Upper lobe of left lung (tissue), 6 donors: ENCODE results near the gene KCTD7. TPM values are rescaled to one million over a fixed set of nuclear protein-coding genes. Genes with fewer than 3 reads are reported as not detected.

Experiments
- ATAC-seq, 2 donors: fragments of 200-7000 bp; cut with Tn5 transposase; one replicate each; pipeline ENCODE4 v1.9.1; 2022; ENCODE audit warnings: mild to moderate bottlenecking in 2 of 2, moderate library complexity in 2 of 2; ENCODE audit not compliant: low FRiP score in 2 of 2
- DNase-seq, 2 donors: peaks; one replicate each; pipeline ENCODE4 v3.0.0-alpha.2; 2019 to 2020
- H3K27ac ChIP-seq, 4 donors: fragments of 200-600 bp; sonication (generic); one replicate each; pipeline ENCODE4 v1.5.1; 2016 to 2019
- H3K27me3 ChIP-seq, 4 donors: fragments of 200-600 bp; sonication (generic); one replicate each; pipeline ENCODE4 v1.5.1; 2017 to 2019
- H3K36me3 ChIP-seq, 4 donors: fragments of 200-600 bp; sonication (generic); one replicate each; pipeline ENCODE4 v1.5.1; 2016 to 2019
- H3K4me1 ChIP-seq, 4 donors: fragments of 200-600 bp; sonication (generic); one replicate each; pipeline ENCODE4 v1.5.1; 2018 to 2019
- H3K4me3 ChIP-seq, 4 donors: fragments of 200-600 bp; sonication (generic); one replicate each; pipeline ENCODE4 v1.5.1; 2017 to 2019; ENCODE audit warnings: mild to moderate bottlenecking in 2 of 4, moderate library complexity in 1 of 4
- H3K9me3 ChIP-seq, 4 donors: fragments of 200-600 bp; sonication (generic); one replicate each; pipeline ENCODE4 v1.5.1; 2018 to 2019
- CTCF ChIP-seq, 6 experiments: fragments of 450-650 bp in 4 of 6; fragments of 200-600 bp in 2 of 6; sonication (generic) in 2 of 6; IDR thresholded peaks; one replicate each; pipeline ENCODE4 v1.5.1; 2016 to 2019; ENCODE audit warnings: antibody characterized with exemption in 6 of 6
- EP300 ChIP-seq, 4 donors: sonication (generic); formaldehyde crosslinking; IDR thresholded peaks; one replicate each; pipeline ENCODE4 v1.5.1; 2017; ENCODE audit warnings: antibody characterized with exemption in 4 of 4, control low read depth in 2 of 4
- POLR2A ChIP-seq, 4 donors: fragments of 450-650 bp; IDR thresholded peaks; one replicate each; pipeline ENCODE4 v1.5.1; 2016 to 2017; ENCODE audit warnings: antibody characterized with exemption in 4 of 4, mild to moderate bottlenecking in 2 of 4
- POLR2AphosphoS5 ChIP-seq, 2 donors: sonication (generic); formaldehyde crosslinking; IDR thresholded peaks; one replicate each; pipeline ENCODE4 v1.5.1; 2017; ENCODE audit warnings: antibody characterized with exemption in 2 of 2
- WGBS, 2 donors: methylation state at CpG; one replicate each; pipeline ENCODE4 v1.1.5; 2017 to 2018; 5-methylcytosine and 5-hydroxymethylcytosine counted together
- total RNA-seq, 6 donors: library from RNA; depleted of rRNA in 4 of 6; stranded (reverse); fragments of >200 nt in 4 of 6; gene quantifications; one replicate each; pipeline versions ENCODE4 v1.1.0 to v1.2.1, GENCODE V29; 2016 to 2021
- donor health status: DM: no; HTN: no; CAD: no; lungs with moderate emphysema.
- donor health status: DM: no; HTN: yes; CAD: no; lungs with severe emphysema.

KCTD7 gene
- total RNA-seq, 6 donors from 2014 or later: 6.1 to 38.8 (median 13.5) TPM

- H3K9me3 ChIP-seq: no peaks in the 10 kb centered on the region
- H3K4me1 ChIP-seq: peaks cover 0 to 5% (median 0%) of the 10 kb centered on the region in 4 donors
- no peaks in the 10 kb centered on the region for H3K27me3 ChIP-seq
- no peak for ATAC-seq
- H3K36me3 ChIP-seq: peaks cover 12 to 85% (median 48%) of the 10 kb centered on the region in 4 donors
- no peak overlapping the region for H3K4me3 ChIP-seq
- TF ChIP-seq EP300 (IDR thresholded peaks at IDR 0.05) (no peak), POLR2A (IDR thresholded peaks at IDR 0.05) (no peak), POLR2AphosphoS5 (IDR thresholded peaks at IDR 0.05) (no peak), CTCF (IDR thresholded peaks at IDR 0.05) (no peak)
- 95 to 97% methylated on average over 18 to 21 of the region's 21 CpGs for WGBS, 2 donors
- DNase-seq: peak in 1 of 2 donors; percentile 27
- H3K27ac ChIP-seq: no peak overlapping the region
These were observed 9.8 kb downstream of the KCTD7 start for GRCh38 chr7:66638309-66639099.

GRCh38 chr7:66639773-66640172, 11.1 kb downstream of the KCTD7 start:
- Histone ChIP-seq H3K36me3 (peaks cover 12 to 85% (median 54%) of the 10 kb centered on the region in 4 donors), H3K9me3 (no peaks in the 10 kb centered on the region), H3K27ac (no peak overlapping the region), H3K4me3 (no peak overlapping the region), H3K27me3 (no peaks in the 10 kb centered on the region), H3K4me1 (peaks cover 0 to 5% (median 0%) of the 10 kb centered on the region in 4 donors)
- DNase-seq: no peak
- TF ChIP-seq POLR2A (IDR thresholded peaks at IDR 0.05): no peak
- TF ChIP-seq POLR2AphosphoS5 (IDR thresholded peaks at IDR 0.05): no peak
- TF ChIP-seq CTCF (IDR thresholded peaks at IDR 0.05): no peak
- TF ChIP-seq EP300 (IDR thresholded peaks at IDR 0.05): no peak
- no peak for ATAC-seq
- WGBS, 2 donors: 85 to 96% methylated on average over 3 of the region's 3 CpGs

GRCh38 chr7:66640802-66641525, 12.3 kb downstream of the KCTD7 start:
- H3K36me3 ChIP-seq: peaks cover 12 to 85% (median 55%) of the 10 kb centered on the region in 4 donors
- no peaks in the 10 kb centered on the region for H3K9me3 ChIP-seq
- no peak overlapping the region for H3K27ac ChIP-seq
- DNase-seq (no peak), ATAC-seq (no peak)
- peaks cover 0 to 5% (median 0%) of the 10 kb centered on the region in 4 donors for H3K4me1 ChIP-seq
- 83 to 85% methylated on average over 7 of the region's 7 CpGs for WGBS, 2 donors
- TF ChIP-seq POLR2AphosphoS5 (IDR thresholded peaks at IDR 0.05) (no peak), CTCF (IDR thresholded peaks at IDR 0.05) (no peak), POLR2A (IDR thresholded peaks at IDR 0.05) (no peak), EP300 (IDR thresholded peaks at IDR 0.05) (no peak)
- no peaks in the 10 kb centered on the region for H3K27me3 ChIP-seq
- H3K4me3 ChIP-seq: no peak overlapping the region

- Histone ChIP-seq H3K27me3 (no peaks in the 10 kb centered on the region), H3K36me3 (peaks cover 12 to 87% (median 55%) of the 10 kb centered on the region in 4 donors), H3K4me1 (peaks cover 0 to 5% (median 0%) of the 10 kb centered on the region in 4 donors), H3K27ac (no peak overlapping the region), H3K4me3 (no peak overlapping the region), H3K9me3 (no peaks in the 10 kb centered on the region)
- WGBS, 2 donors: 87 to 90% methylated on average over 4 of the region's 4 CpGs
- no peak for DNase-seq
- no peak for ATAC-seq
- TF ChIP-seq EP300 (IDR thresholded peaks at IDR 0.05) (no peak), POLR2A (IDR thresholded peaks at IDR 0.05) (no peak), POLR2AphosphoS5 (IDR thresholded peaks at IDR 0.05) (no peak), CTCF (IDR thresholded peaks at IDR 0.05) (no peak)
These were observed 12.8 kb downstream of the KCTD7 start for GRCh38 chr7:66641526-66641871.
